CD4-positive, alpha-beta T cell treated with Interleukin-15 for 1 hour (primary cell): ENCODE results near the gene NRG4.
"Not testable (repeated sequence)": the region's sequence is repeated elsewhere in the genome, so short reads cannot be mapped to it uniquely, and the experiment has no call there.

Experiments used
- DNase-seq: peaks from one replicate; pipeline ENCODE4 v3.0.0-alpha.2; 2020

Gene NRG4

GRCh38 chr15:76011627-76012551, at the start of gene NRG4:
Gene NRG4 (minus strand): TSS chr15:76012424. CDS start chr15:76011230, 1,194 bp downstream.
- no peak for DNase-seq

- no peak for DNase-seq
These were observed 49.5 kb upstream of the NRG4 start for GRCh38 chr15:76061700-76062099.

- peak; percentile 31 for DNase-seq
These were observed 48.1 kb upstream of the NRG4 start for GRCh38 chr15:76060118-76060989.

GRCh38 chr15:76059320-76060117, 47.3 kb upstream of the NRG4 start, which contains the start of gene TMEM266:
Gene TMEM266 (plus strand): TSS chr15:76059985. CDS start chr15:76134264, 74,279 bp downstream.
- DNase-seq: no peak

- DNase-seq: no peak
These were observed 46.6 kb upstream of the NRG4 start for GRCh38 chr15:76058714-76059319.

GRCh38 chr15:76057332-76058000, 45.2 kb upstream of the NRG4 start:
- no peak for DNase-seq

- no peak for DNase-seq
These were observed 44.7 kb upstream of the NRG4 start for GRCh38 chr15:76056931-76057330.

GRCh38 chr15:76054201-76054600, 42.0 kb upstream of the NRG4 start:
- not testable (repeated sequence) for DNase-seq

- DNase-seq: no peak
These were observed 26.3 kb upstream of the NRG4 start for GRCh38 chr15:76038512-76038911.

- DNase-seq: no peak
These were observed 23.4 kb upstream of the NRG4 start for GRCh38 chr15:76035593-76035992.

- DNase-seq: no peak
These were observed 21.9 kb upstream of the NRG4 start for GRCh38 chr15:76034111-76034510.

GRCh38 chr15:76033438-76033837, 21.2 kb upstream of the NRG4 start:
- no peak for DNase-seq

GRCh38 chr15:76032046-76032445, 19.8 kb upstream of the NRG4 start:
- no peak for DNase-seq

GRCh38 chr15:76024021-76024768, 12.0 kb upstream of the NRG4 start:
- DNase-seq: no peak

GRCh38 chr15:76013470-76013869, 1.2 kb upstream of the NRG4 start:
- DNase-seq: not testable (repeated sequence)

GRCh38 chr15:76010613-76011012, 1.6 kb downstream of the NRG4 start:
- DNase-seq: no peak

- peak; percentile 38 for DNase-seq
These were observed 6.0 kb downstream of the NRG4 start for GRCh38 chr15:76006136-76006778.

GRCh38 chr15:76003364-76003763, 8.9 kb downstream of the NRG4 start:
- DNase-seq: no peak

- DNase-seq: no peak
These were observed 16.6 kb downstream of the NRG4 start for GRCh38 chr15:75995611-75996010.

- no peak for DNase-seq
These were observed 18.0 kb downstream of the NRG4 start for GRCh38 chr15:75994220-75994619.
